ENCODE data around the gene DAB1. TPM values are rescaled to one million over a fixed set of nuclear protein-coding genes. Genes with fewer than 3 reads are reported as not detected.

Gene DAB1
- total and polyA plus RNA-seq, 2 of the 8 experiments (the other 6 are each of a cell fraction or from before 2014, with no cell fraction given): 4.4 to 11.8 TPM

GRCh38 chr1:57361516-57361915 lies 62.3 kb downstream of the DAB1 start (continued):
- no peak for TF ChIP-seq CHD7 (IDR thresholded peaks at IDR 0.05; ENCODE audit: insufficient replicate concordance, low read length)
- no peak for TF ChIP-seq CEBPB (IDR thresholded peaks at IDR 0.05; ENCODE audit: low read depth, low read length)
- TF ChIP-seq MAFK (IDR thresholded peaks at IDR 0.05; ENCODE audit: low read depth, low read length): no peak
- TF ChIP-seq TCF12 (IDR thresholded peaks at IDR 0.05; ENCODE audit: low read depth, low read length): no peak
- no peak for TF ChIP-seq CHD2 (IDR thresholded peaks at IDR 0.05; ENCODE audit: low read length)
- TF ChIP-seq JUN (IDR thresholded peaks at IDR 0.05; ENCODE audit: low read depth, low read length): no peak
- no peak for TF ChIP-seq POLR2AphosphoS5 (IDR thresholded peaks at IDR 0.05; ENCODE audit: low read depth, low read length)
- no peak for TF ChIP-seq TBP (IDR thresholded peaks at IDR 0.05; ENCODE audit: low read depth, low read length)
- TF ChIP-seq, protein P1, sequence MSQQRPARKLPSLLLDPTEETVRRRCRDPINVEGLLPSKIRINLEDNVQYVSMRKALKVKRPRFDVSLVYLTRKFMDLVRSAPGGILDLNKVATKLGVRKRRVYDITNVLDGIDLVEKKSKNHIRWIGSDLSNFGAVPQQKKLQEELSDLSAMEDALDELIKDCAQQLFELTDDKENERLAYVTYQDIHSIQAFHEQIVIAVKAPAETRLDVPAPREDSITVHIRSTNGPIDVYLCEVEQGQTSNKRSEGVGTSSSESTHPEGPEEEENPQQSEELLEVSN (IDR thresholded peaks at IDR 0.05): no peak

Data from H1 (cell line).